ENCODE measurements around the gene STXBP1. TPM values are rescaled to one million over a fixed set of nuclear protein-coding genes. Genes with fewer than 3 reads are reported as not detected.

The STXBP1 gene
- total and polyA plus RNA-seq, 2 donors (not counting 3 experiments of a cell fraction or from before 2014, with no cell fraction given) = 18.8 to 51.3 TPM

- Histone ChIP-seq H4K20me1 (replicated peaks; ENCODE audit: control insufficient read depth, extremely low read depth, insufficient read depth, low read length) (no peaks in the 10 kb centered on the region), H3K27ac (ENCODE audit: insufficient read depth, low read depth, low read length) (no peak overlapping the region), H3K9ac (replicated peaks; ENCODE audit: extremely low read depth, insufficient read depth, low read length) (no peak overlapping the region), H3K4me2 (ENCODE audit: insufficient read depth, low read length) (no peak overlapping the region), H3K4me1 (ENCODE audit: control insufficient read depth, extremely low read depth, insufficient read depth, low read length) (no peaks in the 10 kb centered on the region), H3K9me3 (replicated peaks; ENCODE audit: control insufficient read depth, insufficient read depth, low read length) (no peaks in the 10 kb centered on the region), H3K9me1 (replicated peaks; ENCODE audit: control insufficient read depth, extremely low read depth, insufficient read depth, low read length) (no peaks in the 10 kb centered on the region), H3K27me3 (ENCODE audit: control insufficient read depth in 2 of 2, insufficient read depth in 2 of 2, low read length in 2 of 2) (no peaks in the 10 kb centered on the region), H3K36me3 (ENCODE audit: control insufficient read depth in 2 of 2, extremely low read depth in 1 of 2, insufficient read depth in 2 of 2, low read length in 2 of 2) (no peaks in the 10 kb centered on the region), H2AFZ (ENCODE audit: low read depth, low read length) (no peak overlapping the region), H3K79me2 (ENCODE audit: control insufficient read depth, insufficient read depth, low read length) (no peaks in the 10 kb centered on the region), H3K4me3 (replicated peaks in 1 of 3; ENCODE audit: insufficient read depth in 1 of 3, low read depth in 1 of 3, low read length in 3 of 3) (no peak overlapping the region)
- FAIRE-seq (no peak), DNase-seq (ENCODE audit: low read depth, low spot score) (no peak)
- dilution Hi-C loops (cut with MboI; ENCODE audit: extremely low pct_ligation_motif_present, low sequenced_read_pairs) (no loop called here), intact Hi-C loops (cut with micrococcal nuclease) (no loop called here)
- TF ChIP-seq MAX (IDR thresholded peaks at IDR 0.05; ENCODE audit: insufficient read depth, insufficient read length) (no peak), GATA2 (IDR thresholded peaks at IDR 0.05; ENCODE audit: insufficient read depth, insufficient read length, low read depth, low read length) (no peak), POLR2AphosphoS5 (IDR thresholded peaks at IDR 0.05; ENCODE audit: insufficient read depth, low read depth, low read length) (no peak), EZH2 (IDR thresholded peaks at IDR 0.05; ENCODE audit: borderline replicate concordance, low read depth, low read length, severe bottlenecking) (no peak), FOS (IDR thresholded peaks at IDR 0.05; ENCODE audit: borderline replicate concordance, insufficient read depth, low read length) (no peak), POLR2A (IDR thresholded peaks at IDR 0.05; ENCODE audit: low read depth, low read length) (no peak), JUN (IDR thresholded peaks at IDR 0.05; ENCODE audit: borderline replicate concordance, insufficient read depth, insufficient read length, low read depth) (no peak), CTCF (IDR thresholded peaks at IDR 0.05; ENCODE audit: extremely low read depth in 1 of 2, insufficient read depth in 1 of 2, low read depth in 1 of 2, low read length in 2 of 2) (no peak), MYC (IDR thresholded peaks at IDR 0.05; ENCODE audit: low read depth, low read length) (no peak)
- no TSS peak for BruUV-seq (replicated peaks)
- ChIA-PET CTCF (interaction anchor here (1.4 kb wide), 1 partner anchor 13 kb away, joined by 5 read pairs; the partner anchor contains the start of gene TOR2A), POLR2A (no interaction called here)
These were observed 109.3 kb downstream of the STXBP1 start for GRCh38 chr9:127721391-127721821.

Data from endothelial cell of umbilical vein (primary cell).